ENCODE data around the gene TLX3. TPM values are rescaled to one million over a fixed set of nuclear protein-coding genes. Genes with fewer than 3 reads are reported as not detected.

The TLX3 gene
- not detected for total RNA-seq

DNA sequence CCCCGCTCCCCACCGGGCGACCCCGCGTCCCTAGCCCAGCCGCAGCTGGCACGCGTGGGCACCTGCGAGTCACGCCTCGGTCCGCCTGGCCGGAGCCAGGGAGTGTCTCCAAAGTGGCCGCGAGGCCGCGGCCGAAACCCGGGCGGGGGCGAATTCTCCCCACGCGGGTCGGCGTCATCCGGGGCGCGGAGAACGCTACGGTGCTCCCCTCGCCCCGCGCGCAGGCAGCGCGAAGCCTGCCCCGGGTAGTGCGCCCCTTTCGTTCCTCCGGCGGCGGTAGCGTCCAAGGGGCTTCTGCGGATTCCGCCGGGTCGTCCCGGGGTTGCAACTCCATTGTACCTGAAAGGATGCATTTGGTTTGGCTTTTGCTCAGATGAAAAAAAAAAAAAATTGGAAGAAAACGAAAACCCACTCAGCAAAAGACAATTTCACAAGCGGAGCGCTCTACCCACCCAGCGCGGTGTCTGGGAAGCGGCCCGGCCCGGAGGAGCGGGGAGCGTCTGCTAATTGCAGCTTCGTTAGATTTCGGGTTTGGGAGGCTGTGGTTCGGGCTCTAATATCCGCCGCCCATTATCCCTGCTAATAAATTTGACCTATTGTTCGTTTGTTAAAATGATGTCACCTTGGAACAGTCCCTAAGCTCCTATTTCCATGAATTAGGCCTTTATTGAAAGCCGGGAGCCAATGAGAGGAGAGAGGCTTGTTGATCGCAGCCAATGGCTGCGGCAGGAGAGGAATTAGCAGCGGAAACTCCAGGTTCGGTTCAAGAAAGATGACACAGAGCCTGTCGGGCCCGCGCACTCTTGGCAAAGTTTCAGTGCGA lies at the start of gene TLX3:
TLX3 (plus strand) TSS at position 796 of the 823 bp plus-strand sequence. CDS start 118 bp downstream, outside the sequence.
- H3K4me1 Mint-ChIP-seq, result peaks cover 16% of the 10 kb centered on the region

DNA sequence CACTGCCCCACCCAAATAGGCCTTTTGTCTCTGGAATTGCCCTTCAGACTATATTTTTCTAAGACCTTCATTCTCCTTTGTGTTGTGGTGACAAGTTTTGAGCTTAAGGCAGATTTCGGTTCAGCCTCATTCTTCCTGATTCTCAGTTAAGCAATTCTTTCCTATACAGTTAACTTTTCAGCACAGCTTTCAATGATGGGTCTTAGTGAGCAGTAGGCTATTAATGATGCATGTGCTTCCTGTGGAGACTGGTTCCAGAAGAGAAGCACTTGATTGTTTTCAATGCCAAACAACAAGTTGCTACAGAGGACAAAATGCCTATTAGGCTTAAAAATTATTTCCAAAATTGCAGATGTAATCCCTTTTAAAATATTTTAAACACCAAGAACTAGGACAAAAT lies 47.7 kb upstream of the TLX3 start:
- Mint-ChIP-seq H3K4me3 (no peak overlapping the region), H3K36me3 (no peaks in the 10 kb centered on the region), H3K9me3 (peaks cover 2% of the 10 kb centered on the region)

More for the DNA sequence above, at the start of gene TLX3:
- no peaks in the 10 kb centered on the region for H3K36me3 Mint-ChIP-seq
- no peak within 1 kb of the TSS for H3K27ac Mint-ChIP-seq
- DNase-seq, result no peak
- H3K9me3 Mint-ChIP-seq, result no peaks in the 10 kb centered on the region
- peaks cover 88% of the 10 kb centered on the region for H3K27me3 Mint-ChIP-seq
- H3K4me3 Mint-ChIP-seq, result no peak within 1 kb of the TSS

DNA sequence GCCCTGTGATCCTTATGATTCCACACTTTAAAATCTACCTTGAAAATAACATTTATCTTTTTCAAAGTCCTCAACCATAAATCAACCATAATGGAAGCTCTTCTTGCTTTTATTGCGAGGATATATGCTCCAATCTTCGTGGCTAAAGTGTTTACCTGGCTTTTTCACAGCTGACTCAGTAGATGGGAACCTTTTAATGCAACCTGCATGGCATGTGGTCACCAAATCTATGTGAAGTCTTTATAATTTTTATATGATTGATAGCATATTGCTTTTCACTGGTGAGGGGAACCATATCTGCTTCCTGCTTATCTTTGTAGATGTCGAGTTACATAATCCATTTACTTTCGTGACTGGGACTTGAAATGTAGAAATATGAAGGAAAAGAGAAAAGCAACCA lies 47.1 kb upstream of the TLX3 start:
- Mint-ChIP-seq H3K27ac (no peak overlapping the region), H3K36me3 (no peaks in the 10 kb centered on the region), H3K27me3 (no peaks in the 10 kb centered on the region), H3K4me1 (peaks cover 12% of the 10 kb centered on the region), H3K4me3 (no peak overlapping the region), H3K9me3 (peaks cover 2% of the 10 kb centered on the region)
- DNase-seq, result no peak

More for the DNA sequence above, 47.7 kb upstream of the TLX3 start:
- Mint-ChIP-seq H3K27ac (no peak overlapping the region), H3K27me3 (no peaks in the 10 kb centered on the region), H3K4me1 (peaks cover 12% of the 10 kb centered on the region)
- DNase-seq, result no peak

DNA sequence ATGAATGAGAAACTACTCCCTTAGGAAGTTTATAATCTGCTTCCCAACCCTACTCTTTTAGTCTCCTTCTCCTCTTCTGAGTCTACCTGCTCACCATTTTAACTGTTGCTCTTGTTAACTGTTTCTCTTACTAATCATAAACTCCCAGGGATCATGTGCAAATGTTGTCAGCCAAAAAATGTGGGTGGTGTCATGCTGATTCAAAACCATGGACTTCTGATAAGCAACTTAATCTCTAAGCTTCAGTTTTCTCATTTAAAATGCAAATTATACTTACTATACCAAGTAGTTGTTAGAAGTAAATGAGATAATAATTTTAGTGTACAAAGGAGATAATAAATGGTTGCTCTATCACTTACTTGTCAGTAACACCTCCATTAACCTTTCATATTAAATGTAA lies 45.9 kb upstream of the TLX3 start:
- peaks cover 12% of the 10 kb centered on the region for H3K4me1 Mint-ChIP-seq
- no peak for DNase-seq
- no peaks in the 10 kb centered on the region for H3K27me3 Mint-ChIP-seq
- H3K9me3 Mint-ChIP-seq, result peaks cover 2% of the 10 kb centered on the region
- H3K4me3 Mint-ChIP-seq, result no peak overlapping the region
- H3K36me3 Mint-ChIP-seq, result no peaks in the 10 kb centered on the region
- H3K27ac Mint-ChIP-seq, result no peak overlapping the region

DNA sequence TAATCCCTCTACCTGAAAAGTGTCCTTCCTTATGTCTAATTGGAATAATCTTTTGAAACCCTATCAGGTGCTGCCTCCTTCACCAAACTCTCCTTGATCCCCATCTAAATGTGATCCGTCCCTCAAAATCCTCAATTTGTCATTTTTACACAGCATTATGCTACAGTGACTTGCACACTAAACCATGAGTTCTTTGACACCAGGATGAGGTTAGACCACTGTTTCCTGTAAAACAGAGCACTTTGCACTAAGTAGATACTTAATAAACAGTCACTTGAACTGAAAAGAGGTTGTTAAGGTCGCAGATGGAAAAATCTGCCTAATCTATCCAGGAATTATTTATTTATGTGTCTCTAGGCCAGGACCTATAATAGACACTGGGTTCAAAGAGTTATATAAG lies 44.2 kb upstream of the TLX3 start:
- Mint-ChIP-seq H3K4me3 (no peak overlapping the region), H3K27ac (no peak overlapping the region), H3K27me3 (no peaks in the 10 kb centered on the region), H3K4me1 (peaks cover 12% of the 10 kb centered on the region), H3K36me3 (no peaks in the 10 kb centered on the region), H3K9me3 (no peaks in the 10 kb centered on the region)
- no peak for DNase-seq

DNA sequence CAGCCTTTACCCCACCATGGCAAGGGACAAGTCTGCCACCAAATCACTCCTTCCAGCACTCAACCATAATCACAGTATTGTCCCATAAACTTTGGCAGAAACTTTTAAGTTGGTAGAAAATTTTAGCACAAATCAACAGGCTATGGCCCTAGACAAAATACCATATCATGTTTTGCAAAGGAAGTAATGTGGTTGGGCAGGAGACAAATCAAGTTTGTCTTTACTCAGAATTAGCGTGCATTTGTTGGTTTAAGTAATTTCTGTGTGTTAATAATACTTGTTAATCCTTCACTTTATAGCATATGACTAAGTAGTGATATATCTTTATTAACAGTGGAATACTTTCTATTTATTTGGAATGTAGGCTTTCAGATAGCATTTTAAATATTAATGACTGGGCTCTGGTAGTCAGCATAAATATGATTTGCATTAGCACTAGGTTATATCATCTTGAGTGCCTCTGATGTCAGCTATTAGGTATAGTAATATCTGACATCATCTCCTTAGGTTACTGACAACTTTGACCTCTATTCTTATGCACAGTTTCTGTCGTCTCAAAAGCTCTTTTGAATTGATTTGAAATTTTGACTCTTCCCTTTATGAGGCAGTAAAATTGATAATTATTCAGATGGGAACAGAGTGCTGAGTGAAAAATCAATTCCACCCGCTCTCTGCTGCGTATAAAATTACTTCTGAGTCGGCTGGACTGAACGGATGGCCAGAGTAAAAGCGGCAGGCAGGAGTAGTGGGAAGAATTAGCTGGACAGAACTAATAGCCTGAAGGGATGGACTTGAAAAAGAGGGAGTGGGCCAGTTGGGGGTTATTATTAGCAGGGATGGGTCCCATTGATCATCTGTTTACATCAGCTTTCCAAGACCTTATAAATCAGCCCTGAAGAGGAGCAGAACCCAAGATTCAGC lies 40.1 kb upstream of the TLX3 start:
- peaks cover 12% of the 10 kb centered on the region for H3K4me1 Mint-ChIP-seq

DNA sequence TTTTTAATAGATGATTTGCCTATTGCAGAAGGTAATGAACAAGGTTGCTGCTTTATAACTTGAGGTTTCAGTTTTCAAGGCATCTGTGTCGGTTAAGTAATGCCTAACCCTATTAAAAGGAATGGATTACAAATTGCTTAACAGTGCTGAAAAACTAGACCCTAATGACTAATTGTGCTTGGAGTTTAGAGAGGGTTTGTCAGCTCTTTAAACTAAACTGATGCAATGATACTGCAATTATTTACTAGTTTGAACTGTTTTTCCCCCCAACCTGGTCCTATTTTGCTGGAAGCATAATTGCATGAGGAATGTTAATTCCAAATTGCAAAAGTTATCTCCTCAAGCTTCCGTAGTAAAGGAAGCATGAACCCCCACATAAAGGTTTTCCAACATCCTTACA lies 39.3 kb upstream of the TLX3 start:
- Mint-ChIP-seq H3K9me3 (no peaks in the 10 kb centered on the region), H3K36me3 (no peaks in the 10 kb centered on the region), H3K4me1 (peaks cover 5% of the 10 kb centered on the region), H3K27ac (no peak overlapping the region), H3K27me3 (peaks cover 3% of the 10 kb centered on the region), H3K4me3 (no peak overlapping the region)
- DNase-seq, result no peak

More for the DNA sequence above, 40.1 kb upstream of the TLX3 start:
- H3K36me3 Mint-ChIP-seq, result no peaks in the 10 kb centered on the region
- H3K27me3 Mint-ChIP-seq, result peaks cover 3% of the 10 kb centered on the region
- no peak overlapping the region for H3K4me3 Mint-ChIP-seq
- no peak for DNase-seq
- no peaks in the 10 kb centered on the region for H3K9me3 Mint-ChIP-seq
- H3K27ac Mint-ChIP-seq, result no peak overlapping the region

DNA sequence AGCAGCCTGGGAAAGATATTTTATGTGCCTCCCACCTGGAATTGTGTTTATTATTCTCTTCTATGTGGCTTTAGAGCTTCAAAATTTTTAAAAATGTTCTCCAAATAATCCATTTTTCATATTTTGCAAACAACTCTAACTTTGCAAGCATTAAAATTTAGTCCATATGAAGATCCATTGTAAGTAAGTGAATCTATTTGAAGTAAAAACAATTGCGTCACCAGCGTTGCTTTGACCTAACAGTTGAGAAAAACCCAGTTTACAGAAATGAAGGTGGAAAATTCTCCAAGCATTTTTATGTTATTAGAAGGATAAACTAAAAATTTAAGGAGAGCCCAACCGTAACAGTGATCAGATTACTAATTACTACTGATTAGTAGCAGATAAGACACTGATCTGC lies 38.9 kb upstream of the TLX3 start:
- no peak for DNase-seq
- Mint-ChIP-seq H3K27me3 (peaks cover 3% of the 10 kb centered on the region), H3K9me3 (no peaks in the 10 kb centered on the region), H3K4me1 (peaks cover 1% of the 10 kb centered on the region), H3K36me3 (no peaks in the 10 kb centered on the region), H3K27ac (no peak overlapping the region), H3K4me3 (no peak overlapping the region)

DNA sequence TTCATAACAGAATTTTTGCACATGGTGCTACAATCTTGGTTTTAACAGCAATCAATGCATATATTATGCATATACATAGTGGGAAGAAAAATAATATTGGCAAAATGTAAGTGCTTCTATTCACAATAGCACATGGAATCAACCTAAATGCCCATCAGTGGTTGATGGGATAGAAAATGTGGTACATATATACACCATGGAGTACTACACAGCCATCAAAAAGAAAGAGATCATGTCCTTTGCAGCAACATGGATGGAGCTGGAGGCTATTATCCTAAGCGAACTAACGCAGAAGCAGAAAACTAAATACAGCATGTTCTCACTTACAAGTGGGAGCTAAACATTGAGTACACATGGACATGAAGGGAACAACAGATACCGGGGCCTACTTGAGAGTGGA lies 37.2 kb upstream of the TLX3 start:
- Mint-ChIP-seq H3K4me3 (no peak overlapping the region), H3K4me1 (no peaks in the 10 kb centered on the region), H3K36me3 (no peaks in the 10 kb centered on the region)

DNA sequence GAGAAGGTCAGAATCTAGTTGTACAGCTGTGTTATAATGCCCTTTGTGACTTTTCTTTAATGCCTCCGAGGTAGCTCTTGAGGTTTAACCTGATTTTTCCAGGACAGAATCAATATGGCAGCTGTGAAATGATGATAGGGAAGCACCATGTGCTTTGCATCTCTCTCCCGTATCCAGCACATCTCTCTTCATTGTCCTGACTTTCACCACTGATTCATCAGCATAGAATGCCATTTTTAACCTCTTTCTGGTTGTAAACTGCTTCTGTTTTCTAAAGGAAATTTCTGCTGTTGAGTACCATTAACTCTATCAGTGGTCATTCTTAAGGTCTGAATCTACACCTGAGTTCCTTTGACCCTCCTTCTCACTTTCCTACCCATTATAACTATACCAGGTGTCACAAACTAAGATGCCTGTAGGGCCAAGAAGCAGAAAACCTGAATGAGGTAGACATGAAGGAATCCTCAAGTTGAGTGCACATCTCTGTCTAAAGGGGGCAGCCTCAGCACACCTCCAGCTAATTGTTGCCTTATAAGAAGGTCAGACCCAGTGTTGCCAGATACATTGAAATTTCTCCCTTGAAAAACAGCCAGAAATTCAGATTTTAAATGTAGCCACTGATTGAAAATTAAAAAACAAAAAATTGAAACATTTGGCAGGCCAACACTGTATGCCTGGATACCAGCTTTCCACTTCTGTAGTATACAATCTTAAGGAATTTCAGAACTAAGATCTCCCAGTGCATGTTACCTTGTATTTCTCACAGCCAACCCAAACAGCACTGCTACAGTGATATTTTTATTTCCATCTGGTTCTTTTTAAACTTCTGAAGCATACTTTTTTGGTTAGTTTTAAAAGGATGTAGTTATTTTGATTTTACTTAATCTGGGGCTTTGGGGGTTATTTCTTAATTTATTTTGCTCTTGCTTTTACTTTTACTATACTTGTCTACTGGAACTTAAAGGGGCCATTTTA lies 35.8 kb upstream of the TLX3 start:
- no peaks in the 10 kb centered on the region for H3K9me3 Mint-ChIP-seq
- peak; percentile 2 for DNase-seq
- H3K4me1 Mint-ChIP-seq, result no peaks in the 10 kb centered on the region
- H3K27me3 Mint-ChIP-seq, result peaks cover 3% of the 10 kb centered on the region
- no peak overlapping the region for H3K27ac Mint-ChIP-seq
- H3K4me3 Mint-ChIP-seq, result no peak overlapping the region
- no peaks in the 10 kb centered on the region for H3K36me3 Mint-ChIP-seq

More for the DNA sequence above, 37.2 kb upstream of the TLX3 start:
- H3K27ac Mint-ChIP-seq, result no peak overlapping the region
- no peaks in the 10 kb centered on the region for H3K9me3 Mint-ChIP-seq
- DNase-seq, result no peak
- peaks cover 3% of the 10 kb centered on the region for H3K27me3 Mint-ChIP-seq

DNA sequence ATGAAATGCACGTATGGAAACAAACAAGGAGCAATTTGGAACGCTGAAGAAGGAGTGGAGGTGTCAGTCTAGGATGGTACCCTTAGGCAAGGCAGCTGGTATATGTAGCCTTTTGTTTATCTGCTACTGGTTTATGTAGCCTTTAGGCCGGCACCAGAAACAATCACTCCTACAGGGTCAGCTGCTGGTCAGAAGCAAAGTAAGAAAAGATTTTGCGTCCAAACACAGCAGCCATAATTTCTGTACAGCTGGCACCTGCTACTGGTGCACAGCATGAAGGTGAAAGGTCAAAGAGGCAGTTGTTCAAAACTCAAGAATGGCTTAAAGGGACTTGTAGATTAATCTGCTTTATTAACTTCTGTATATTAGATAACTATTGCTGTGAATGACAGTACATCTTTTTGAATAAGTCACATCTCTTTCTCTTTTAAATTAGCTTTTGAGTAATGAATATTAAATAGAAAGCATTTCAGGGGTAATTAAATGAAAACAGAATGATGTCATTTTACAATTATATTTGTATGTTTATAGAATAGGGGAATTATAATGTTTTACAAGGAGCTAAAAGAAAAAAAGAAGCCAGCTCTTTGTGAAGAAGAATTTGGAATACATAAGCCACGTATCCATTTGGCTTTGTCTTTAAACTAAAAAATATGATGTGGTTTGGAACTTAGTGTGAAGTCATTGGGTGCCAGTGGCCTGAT lies 33.1 kb upstream of the TLX3 start:
- Mint-ChIP-seq H3K27me3 (peaks cover 3% of the 10 kb centered on the region), H3K4me1 (no peaks in the 10 kb centered on the region), H3K27ac (no peak overlapping the region), H3K36me3 (no peaks in the 10 kb centered on the region), H3K4me3 (no peak overlapping the region), H3K9me3 (no peaks in the 10 kb centered on the region)
- DNase-seq, result no peak

DNA sequence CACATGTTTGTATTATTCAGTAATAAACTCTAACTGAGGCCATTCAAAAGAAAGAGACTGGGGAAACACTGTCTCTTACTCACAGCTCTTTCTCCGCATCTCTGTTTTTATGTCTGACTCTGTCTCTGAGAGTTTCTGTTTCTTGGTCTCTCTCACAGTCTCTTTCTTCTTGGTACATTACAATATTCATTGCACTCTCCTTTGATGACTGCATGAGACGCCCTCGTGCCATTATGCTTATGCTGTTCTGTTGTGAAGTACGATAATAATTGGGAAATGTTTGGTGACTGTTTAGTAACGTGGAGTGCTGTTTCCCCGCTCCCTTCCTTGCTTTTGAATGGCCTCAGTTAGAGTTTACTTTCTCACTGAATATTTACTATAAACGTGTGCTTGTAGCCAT lies 25.3 kb upstream of the TLX3 start:
- H3K27ac Mint-ChIP-seq, result no peak overlapping the region

DNA sequence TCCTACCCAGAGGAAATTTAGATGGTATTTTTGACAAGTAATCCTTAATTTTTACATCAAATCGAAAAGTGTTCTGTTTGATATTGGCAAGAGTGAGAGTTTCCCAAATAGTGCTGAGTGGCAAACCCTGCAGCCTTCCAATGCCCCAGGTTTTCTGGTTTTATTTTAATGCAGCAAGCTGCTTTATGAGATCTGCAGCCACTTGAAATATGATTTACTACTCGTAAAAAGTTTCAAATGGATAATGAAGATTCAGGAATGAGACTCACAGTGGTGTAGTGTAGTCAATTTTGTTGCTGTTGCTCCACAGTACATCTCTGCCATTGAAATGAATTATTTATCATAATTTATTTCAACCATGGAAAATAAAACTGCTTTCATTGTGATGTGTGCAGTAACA lies 23.6 kb upstream of the TLX3 start:
- Mint-ChIP-seq H3K27me3 (peaks cover 5% of the 10 kb centered on the region), H3K27ac (no peak overlapping the region), H3K36me3 (no peaks in the 10 kb centered on the region), H3K4me3 (no peak overlapping the region), H3K4me1 (no peaks in the 10 kb centered on the region), H3K9me3 (no peaks in the 10 kb centered on the region)
- DNase-seq, result no peak

More for the DNA sequence above, 25.3 kb upstream of the TLX3 start:
- Mint-ChIP-seq H3K36me3 (no peaks in the 10 kb centered on the region), H3K4me3 (no peak overlapping the region), H3K9me3 (no peaks in the 10 kb centered on the region), H3K4me1 (no peaks in the 10 kb centered on the region), H3K27me3 (peaks cover 5% of the 10 kb centered on the region)
- no peak for DNase-seq

DNA sequence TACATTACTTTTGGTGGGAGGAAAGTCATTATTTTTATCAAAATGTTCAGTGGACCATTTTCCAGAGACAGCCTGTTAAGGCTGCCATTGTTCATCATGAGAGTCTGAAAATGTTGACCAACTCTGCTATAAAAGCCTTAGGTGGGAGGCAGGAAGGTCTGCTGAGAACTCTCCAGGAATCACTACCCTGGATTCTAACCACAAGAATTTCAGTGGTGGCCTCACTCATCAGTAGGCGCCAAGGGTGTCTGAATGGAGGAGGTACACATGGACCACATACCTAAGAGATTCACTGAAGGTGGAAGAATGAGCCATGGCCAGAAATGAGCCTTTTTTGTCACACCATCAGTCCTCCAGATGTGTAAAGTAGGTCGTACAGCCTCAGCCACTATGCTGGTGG lies 21.0 kb upstream of the TLX3 start:
- Mint-ChIP-seq H3K4me1 (no peaks in the 10 kb centered on the region), H3K36me3 (no peaks in the 10 kb centered on the region), H3K9me3 (no peaks in the 10 kb centered on the region), H3K27ac (no peak overlapping the region), H3K27me3 (peaks cover under 1% of the 10 kb centered on the region), H3K4me3 (no peak overlapping the region)
- DNase-seq, result no peak
